A673 (cell line): Measurements from ENCODE around the gene ZNF714. TPM values are rescaled to one million over a fixed set of nuclear protein-coding genes. Genes with fewer than 3 reads are reported as not detected.

Source experiments
- BruUV-seq: library from RNA; stranded (reverse); fragments of 400-500 nt; replicated peaks from 2 replicates; lab custom pipeline; 2021; lab: Mats Ljungman, UMichigan
- CTCF ChIA-PET: fragments of 300-600 bp; sonication (Branson Sonifier 250); formaldehyde crosslinking; loops from one replicate; lab custom pipeline; 2022; ENCODE audit warnings: antibody characterized with exemption; lab: Charles Lee
- POLR2A ChIA-PET: fragments of 300-600 bp; sonication (Branson Sonifier 250); formaldehyde crosslinking; loops from one replicate; lab custom pipeline; 2022; ENCODE audit warnings: antibody characterized with exemption; ENCODE audit not compliant: low non-redundant PET; lab: Charles Lee
- DNase-seq: peaks from one replicate; pipeline ENCODE4 v3.0.0-alpha.2; 2015; ENCODE audit warnings: low spot score
- H3K27ac ChIP-seq: fragments of 200-600 bp; sonication (generic); 2 replicates; pipeline ENCODE4 v1.5.1; 2016; ENCODE audit warnings: mixed run types, low read depth, mild to moderate bottlenecking, mixed read lengths, antibody characterized with exemption, low read length; ENCODE audit not compliant: poor library complexity, severe bottlenecking
- H3K27me3 ChIP-seq: fragments of 200-600 bp; sonication (generic); replicated peaks from 2 replicates; pipeline ENCODE4 v1.6.1; 2017; ENCODE audit warnings: mixed run types, low read depth, mild to moderate bottlenecking, mixed read lengths, antibody characterized with exemption, low read length; ENCODE audit not compliant: insufficient read depth, poor library complexity
- H3K36me3 ChIP-seq: fragments of 200-600 bp; sonication (generic); 2 replicates; pipeline ENCODE4 v1.6.1; 2016; ENCODE audit warnings: mixed run types, mild to moderate bottlenecking, mixed read lengths, antibody characterized with exemption, low read length; ENCODE audit not compliant: insufficient read depth, poor library complexity, severe bottlenecking
- H3K4me1 ChIP-seq: fragments of 200-600 bp; sonication (generic); 2 replicates; pipeline ENCODE4 v1.6.1; 2017; ENCODE audit warnings: mixed run types, mild to moderate bottlenecking, mixed read lengths, antibody characterized with exemption, low read length; ENCODE audit not compliant: insufficient read depth, poor library complexity, severe bottlenecking
- H3K4me3 ChIP-seq: fragments of 200-600 bp; sonication (generic); 2 replicates; pipeline ENCODE4 v1.5.1; 2016; ENCODE audit warnings: low read depth, mixed run types, mild to moderate bottlenecking, mixed read lengths, low read length; ENCODE audit not compliant: poor library complexity, severe bottlenecking
- H3K9me3 ChIP-seq: fragments of 200-600 bp; sonication (generic); 2 replicates; pipeline ENCODE4 v1.6.1; 2016; ENCODE audit warnings: mixed run types, low read depth, mild to moderate bottlenecking, mixed read lengths, antibody characterized with exemption, low read length; ENCODE audit not compliant: poor library complexity, severe bottlenecking
- EZH2 ChIP-seq: fragments of 200-600 bp; sonication (generic); IDR thresholded peaks from 2 replicates; pipeline ENCODE4 v1.6.1; 2017; ENCODE audit warnings: borderline replicate concordance, low read depth, mild to moderate bottlenecking, mixed read lengths, antibody characterized with exemption, low read length; ENCODE audit not compliant: poor library complexity, severe bottlenecking
- intact Hi-C: fragments of 100-400 bp; cut with micrococcal nuclease; formaldehyde crosslinking; loops from one replicate; pipeline ENCODE4 v1.10.0; 2022; ENCODE audit not compliant: unreplicated experiment
- total RNA-seq: library from RNA; stranded (reverse); gene quantifications from 2 replicates; pipeline ENCODE4 v1.2.3, GENCODE V29; 2021
- TF ChIP-seq, protein P1 (sequence below): fragments of 300-800, 200-600 bp; sonication (generic); conservative IDR thresholded peaks from 2 replicates; pipeline ENCODE4 v1.5.1; 2017; ENCODE audit warnings: low read depth, mild to moderate bottlenecking, antibody characterized with exemption, low read length, moderate library complexity, mixed read lengths

The ZNF714 gene
- total RNA-seq, 1 experiment from 2014 or later: 21.3 TPM

DNA sequence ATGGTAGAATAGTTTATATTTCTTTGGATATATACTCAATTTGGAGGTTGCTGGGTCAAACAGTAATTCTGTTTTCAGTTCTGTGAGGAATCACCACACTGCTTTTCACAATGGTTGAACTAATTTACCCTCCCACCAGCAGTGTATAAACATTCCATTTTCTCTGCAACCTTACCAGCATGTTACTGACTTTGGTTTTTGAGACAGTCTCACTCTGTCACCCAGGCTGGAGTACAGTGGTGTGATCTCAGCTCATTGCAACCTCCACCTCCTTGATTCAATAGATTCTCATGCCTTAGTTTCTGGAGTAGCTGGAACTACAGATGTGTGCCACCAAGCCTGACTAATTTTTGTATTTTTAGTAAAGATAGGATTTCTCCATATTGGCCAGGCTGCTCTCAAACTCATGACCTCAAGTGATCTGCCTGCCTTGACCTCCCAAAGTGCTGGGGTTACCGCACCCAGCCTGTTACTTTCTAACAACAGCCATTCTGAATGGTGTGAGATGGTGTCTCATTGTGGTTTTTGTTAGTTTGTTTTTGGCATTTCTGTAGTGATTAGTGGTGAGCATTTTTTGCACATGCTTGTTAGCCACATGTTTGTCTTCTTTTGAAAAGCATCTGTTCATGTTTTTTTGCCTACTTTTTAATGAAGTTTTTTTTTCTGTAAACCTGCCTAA, 12.5 kb downstream of the ZNF714 start:
- Histone ChIP-seq H3K4me1 (peaks cover 4% of the 10 kb centered on the region), H3K27ac (no peak overlapping the region), H3K4me3 (no peak overlapping the region), H3K9me3 (no peaks in the 10 kb centered on the region), H3K27me3 (no peaks in the 10 kb centered on the region), H3K36me3 (no peaks in the 10 kb centered on the region)
- TF ChIP-seq EZH2: no peak
- TF ChIP-seq, protein P1, sequence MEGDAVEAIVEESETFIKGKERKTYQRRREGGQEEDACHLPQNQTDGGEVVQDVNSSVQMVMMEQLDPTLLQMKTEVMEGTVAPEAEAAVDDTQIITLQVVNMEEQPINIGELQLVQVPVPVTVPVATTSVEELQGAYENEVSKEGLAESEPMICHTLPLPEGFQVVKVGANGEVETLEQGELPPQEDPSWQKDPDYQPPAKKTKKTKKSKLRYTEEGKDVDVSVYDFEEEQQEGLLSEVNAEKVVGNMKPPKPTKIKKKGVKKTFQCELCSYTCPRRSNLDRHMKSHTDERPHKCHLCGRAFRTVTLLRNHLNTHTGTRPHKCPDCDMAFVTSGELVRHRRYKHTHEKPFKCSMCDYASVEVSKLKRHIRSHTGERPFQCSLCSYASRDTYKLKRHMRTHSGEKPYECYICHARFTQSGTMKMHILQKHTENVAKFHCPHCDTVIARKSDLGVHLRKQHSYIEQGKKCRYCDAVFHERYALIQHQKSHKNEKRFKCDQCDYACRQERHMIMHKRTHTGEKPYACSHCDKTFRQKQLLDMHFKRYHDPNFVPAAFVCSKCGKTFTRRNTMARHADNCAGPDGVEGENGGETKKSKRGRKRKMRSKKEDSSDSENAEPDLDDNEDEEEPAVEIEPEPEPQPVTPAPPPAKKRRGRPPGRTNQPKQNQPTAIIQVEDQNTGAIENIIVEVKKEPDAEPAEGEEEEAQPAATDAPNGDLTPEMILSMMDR: no peak
- BruUV-seq: no TSS peak
- no peak for DNase-seq
- intact Hi-C loops: no loop called here
- ChIA-PET CTCF (no interaction called here), POLR2A (no interaction called here)

DNA sequence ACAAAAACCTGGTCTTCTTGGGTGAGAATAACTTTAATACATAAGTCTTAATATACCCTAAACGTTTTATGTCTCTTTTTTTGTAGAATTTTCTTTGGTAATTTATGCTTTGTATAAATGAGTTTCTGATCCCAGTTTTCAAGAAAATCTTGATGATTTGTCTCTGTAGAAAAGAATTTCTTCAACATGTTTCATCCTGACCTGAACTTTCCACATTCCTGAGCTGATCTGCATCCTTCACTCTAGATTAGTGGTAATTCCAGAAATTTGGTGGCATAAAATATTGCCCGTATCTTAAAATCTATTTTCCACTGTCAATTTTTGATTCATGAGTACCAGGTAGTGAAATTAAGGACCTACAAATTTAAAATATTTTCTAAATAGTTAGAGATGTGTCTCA, 16.3 kb downstream of the ZNF714 start:
- Histone ChIP-seq H3K9me3 (no peaks in the 10 kb centered on the region), H3K36me3 (no peaks in the 10 kb centered on the region), H3K4me3 (no peak overlapping the region), H3K4me1 (no peaks in the 10 kb centered on the region), H3K27me3 (no peaks in the 10 kb centered on the region), H3K27ac (no peak overlapping the region)
- POLR2A ChIA-PET: no interaction called here
- no peak for TF ChIP-seq EZH2
- TF ChIP-seq, protein P1: no peak
- BruUV-seq: no TSS peak
- intact Hi-C loops: no loop called here
- CTCF ChIA-PET: no interaction called here
- DNase-seq: no peak

DNA sequence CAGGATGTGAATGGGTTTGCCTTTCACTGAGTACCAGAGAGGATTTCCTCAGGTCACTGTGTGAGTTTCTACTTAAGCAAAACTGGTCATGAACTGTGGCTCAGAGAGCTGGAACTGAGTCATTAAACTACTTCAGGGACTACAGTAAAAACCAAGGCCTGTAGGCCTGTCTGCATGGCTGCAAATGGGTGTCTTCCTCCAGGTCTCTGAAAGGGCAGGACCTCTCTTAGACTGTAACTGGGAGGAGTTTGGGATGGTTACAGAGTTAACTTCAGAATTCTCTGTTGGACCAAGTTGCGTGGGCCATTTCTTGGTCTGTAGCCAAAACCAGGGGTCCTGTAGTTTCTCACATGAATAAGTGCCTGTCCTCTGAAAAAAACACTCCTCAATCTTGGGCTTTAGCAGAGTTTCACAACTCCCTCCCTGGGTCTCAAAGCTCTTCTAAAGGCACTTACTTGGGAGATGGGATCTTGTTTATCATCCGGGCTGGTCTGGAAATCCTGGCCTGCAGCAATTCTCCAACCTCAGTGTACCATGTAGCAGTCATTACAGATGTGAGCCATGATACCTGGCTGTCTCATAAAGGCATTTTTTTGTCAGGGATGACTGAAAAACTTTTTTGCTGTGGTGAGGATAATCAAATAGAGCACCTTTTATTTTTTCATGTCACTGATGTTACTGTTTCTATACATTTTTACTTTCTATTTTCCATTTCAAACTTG, 19.7 kb downstream of the ZNF714 start:
- Histone ChIP-seq H3K9me3 (no peaks in the 10 kb centered on the region), H3K27ac (no peak overlapping the region), H3K27me3 (no peaks in the 10 kb centered on the region), H3K4me3 (no peak overlapping the region), H3K36me3 (peaks cover 4% of the 10 kb centered on the region), H3K4me1 (no peaks in the 10 kb centered on the region)
- no peak for DNase-seq
- ChIA-PET POLR2A (no interaction called here), CTCF (no interaction called here)
- intact Hi-C loops: no loop called here
- no peak for TF ChIP-seq EZH2
- TF ChIP-seq, protein P1: no peak
- no TSS peak for BruUV-seq
